Panc1 (cell line): ENCODE measurements around the gene ASGR2.

Experiments used
- POLR2AphosphoS5 ChIP-seq: IDR thresholded peaks from 2 replicates; pipeline ENCODE4 v1.6.1; 2012; ENCODE audit warnings: mild to moderate bottlenecking, low read depth, low read length, moderate library complexity
- TCF7L2 ChIP-seq: IDR thresholded peaks from 2 replicates; pipeline ENCODE4 v1.6.1; 2011; ENCODE audit warnings: mild to moderate bottlenecking, low read depth, low read length, inconsistent platforms
- TF ChIP-seq, protein P1 (sequence below): fragments of 450-650 bp; IDR thresholded peaks from 2 replicates; pipeline ENCODE4 v1.5.1; 2017; ENCODE audit warnings: mild to moderate bottlenecking
- TF ChIP-seq, protein P2 (sequence below), 2 experiments: IDR thresholded peaks; 2 replicates each; pipeline ENCODE4 v1.6.1; 2011 to 2012; ENCODE audit warnings: low read depth in 2 of 2, control low read depth in 1 of 2, low read length in 1 of 2, mild to moderate bottlenecking in 1 of 2, moderate library complexity in 1 of 2; ENCODE audit not compliant: insufficient read depth in 1 of 2

DNA sequence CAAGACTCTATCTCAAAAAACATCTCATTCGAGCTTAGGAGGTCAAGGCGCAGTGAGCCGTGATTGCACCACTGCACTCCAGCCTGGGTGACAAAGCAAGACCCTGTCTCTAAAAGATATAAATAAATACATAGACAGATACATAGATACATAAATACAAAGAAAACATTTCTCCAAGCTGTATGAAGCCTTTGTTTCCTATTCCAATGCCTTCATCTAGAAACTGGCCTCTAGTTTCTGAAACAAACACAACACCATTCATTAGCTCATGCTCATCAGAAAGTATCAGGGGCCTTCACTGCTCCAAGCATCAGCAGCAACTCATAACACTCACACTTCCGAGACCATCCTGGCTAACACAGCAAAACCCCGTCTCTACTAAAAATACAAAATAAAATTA is 10.3 kb upstream of the ASGR2 start:
- no peak for TF ChIP-seq POLR2AphosphoS5
- TF ChIP-seq, protein P1, sequence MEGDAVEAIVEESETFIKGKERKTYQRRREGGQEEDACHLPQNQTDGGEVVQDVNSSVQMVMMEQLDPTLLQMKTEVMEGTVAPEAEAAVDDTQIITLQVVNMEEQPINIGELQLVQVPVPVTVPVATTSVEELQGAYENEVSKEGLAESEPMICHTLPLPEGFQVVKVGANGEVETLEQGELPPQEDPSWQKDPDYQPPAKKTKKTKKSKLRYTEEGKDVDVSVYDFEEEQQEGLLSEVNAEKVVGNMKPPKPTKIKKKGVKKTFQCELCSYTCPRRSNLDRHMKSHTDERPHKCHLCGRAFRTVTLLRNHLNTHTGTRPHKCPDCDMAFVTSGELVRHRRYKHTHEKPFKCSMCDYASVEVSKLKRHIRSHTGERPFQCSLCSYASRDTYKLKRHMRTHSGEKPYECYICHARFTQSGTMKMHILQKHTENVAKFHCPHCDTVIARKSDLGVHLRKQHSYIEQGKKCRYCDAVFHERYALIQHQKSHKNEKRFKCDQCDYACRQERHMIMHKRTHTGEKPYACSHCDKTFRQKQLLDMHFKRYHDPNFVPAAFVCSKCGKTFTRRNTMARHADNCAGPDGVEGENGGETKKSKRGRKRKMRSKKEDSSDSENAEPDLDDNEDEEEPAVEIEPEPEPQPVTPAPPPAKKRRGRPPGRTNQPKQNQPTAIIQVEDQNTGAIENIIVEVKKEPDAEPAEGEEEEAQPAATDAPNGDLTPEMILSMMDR, result no peak
- no peak for TF ChIP-seq TCF7L2
- TF ChIP-seq, protein P2, sequence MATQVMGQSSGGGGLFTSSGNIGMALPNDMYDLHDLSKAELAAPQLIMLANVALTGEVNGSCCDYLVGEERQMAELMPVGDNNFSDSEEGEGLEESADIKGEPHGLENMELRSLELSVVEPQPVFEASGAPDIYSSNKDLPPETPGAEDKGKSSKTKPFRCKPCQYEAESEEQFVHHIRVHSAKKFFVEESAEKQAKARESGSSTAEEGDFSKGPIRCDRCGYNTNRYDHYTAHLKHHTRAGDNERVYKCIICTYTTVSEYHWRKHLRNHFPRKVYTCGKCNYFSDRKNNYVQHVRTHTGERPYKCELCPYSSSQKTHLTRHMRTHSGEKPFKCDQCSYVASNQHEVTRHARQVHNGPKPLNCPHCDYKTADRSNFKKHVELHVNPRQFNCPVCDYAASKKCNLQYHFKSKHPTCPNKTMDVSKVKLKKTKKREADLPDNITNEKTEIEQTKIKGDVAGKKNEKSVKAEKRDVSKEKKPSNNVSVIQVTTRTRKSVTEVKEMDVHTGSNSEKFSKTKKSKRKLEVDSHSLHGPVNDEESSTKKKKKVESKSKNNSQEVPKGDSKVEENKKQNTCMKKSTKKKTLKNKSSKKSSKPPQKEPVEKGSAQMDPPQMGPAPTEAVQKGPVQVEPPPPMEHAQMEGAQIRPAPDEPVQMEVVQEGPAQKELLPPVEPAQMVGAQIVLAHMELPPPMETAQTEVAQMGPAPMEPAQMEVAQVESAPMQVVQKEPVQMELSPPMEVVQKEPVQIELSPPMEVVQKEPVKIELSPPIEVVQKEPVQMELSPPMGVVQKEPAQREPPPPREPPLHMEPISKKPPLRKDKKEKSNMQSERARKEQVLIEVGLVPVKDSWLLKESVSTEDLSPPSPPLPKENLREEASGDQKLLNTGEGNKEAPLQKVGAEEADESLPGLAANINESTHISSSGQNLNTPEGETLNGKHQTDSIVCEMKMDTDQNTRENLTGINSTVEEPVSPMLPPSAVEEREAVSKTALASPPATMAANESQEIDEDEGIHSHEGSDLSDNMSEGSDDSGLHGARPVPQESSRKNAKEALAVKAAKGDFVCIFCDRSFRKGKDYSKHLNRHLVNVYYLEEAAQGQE (IDR thresholded peaks at IDR 0.05; ENCODE audit: insufficient read depth in 1 of 2, low read depth in 2 of 2, low read length in 1 of 2), result no peak
